ENCODE measurements around the gene LCLAT1.

Gene LCLAT1

GRCh38 chr2:30680121-30680520 lies 233.1 kb downstream of the LCLAT1 start:
- no peak for DNase-seq (ENCODE audit: low read depth in 1 of 2, low spot score in 1 of 2)
- no peak overlapping the region for H3K27ac ChIP-seq (replicated peaks)
- no peaks in the 10 kb centered on the region for H3K27me3 ChIP-seq (ENCODE audit: insufficient read depth, poor library complexity, severe bottlenecking)
- H3K4me3 ChIP-seq (replicated peaks; ENCODE audit: insufficient read depth, low read length): no peak overlapping the region
- TF ChIP-seq GABPA (IDR thresholded peaks at IDR 0.05; ENCODE audit: low read depth) (no peak), SPI1 (IDR thresholded peaks at IDR 0.05; ENCODE audit: borderline replicate concordance, low read depth) (no peak), CTCF (IDR thresholded peaks at IDR 0.05; ENCODE audit: insufficient read depth, low read length) (no peak), POLR2AphosphoS5 (IDR thresholded peaks at IDR 0.05; ENCODE audit: low read depth) (no peak), REST (IDR thresholded peaks at IDR 0.05; ENCODE audit: insufficient replicate concordance, low read depth) (no peak)

- DNase-seq (ENCODE audit: low read depth in 1 of 2, low spot score in 1 of 2): no peak
- TF ChIP-seq CTCF (IDR thresholded peaks at IDR 0.05; ENCODE audit: insufficient read depth, low read length) (no peak), SPI1 (IDR thresholded peaks at IDR 0.05; ENCODE audit: borderline replicate concordance, low read depth) (no peak), POLR2AphosphoS5 (IDR thresholded peaks at IDR 0.05; ENCODE audit: low read depth) (no peak), GABPA (IDR thresholded peaks at IDR 0.05; ENCODE audit: low read depth) (no peak), REST (IDR thresholded peaks at IDR 0.05; ENCODE audit: insufficient replicate concordance, low read depth) (no peak)
- H3K4me3 ChIP-seq (replicated peaks; ENCODE audit: insufficient read depth, low read length): no peak overlapping the region
- H3K27me3 ChIP-seq (ENCODE audit: insufficient read depth, poor library complexity, severe bottlenecking): no peaks in the 10 kb centered on the region
- H3K27ac ChIP-seq (replicated peaks): no peak overlapping the region
These were observed 234.0 kb downstream of the LCLAT1 start for GRCh38 chr2:30681022-30681421.

GRCh38 chr2:30683236-30683956 lies 236.3 kb downstream of the LCLAT1 start:
- Histone ChIP-seq H3K27ac (replicated peaks) (no peak overlapping the region), H3K4me3 (replicated peaks; ENCODE audit: insufficient read depth, low read length) (no peak overlapping the region), H3K27me3 (ENCODE audit: insufficient read depth, poor library complexity, severe bottlenecking) (no peaks in the 10 kb centered on the region)
- TF ChIP-seq SPI1 (IDR thresholded peaks at IDR 0.05; ENCODE audit: borderline replicate concordance, low read depth) (peak; percentile 95), REST (IDR thresholded peaks at IDR 0.05; ENCODE audit: insufficient replicate concordance, low read depth) (no peak)
- peak; percentile 34 to 38 for DNase-seq (ENCODE audit: low read depth in 1 of 2, low spot score in 1 of 2)

Data from HL-60 (cell line).